ENCODE results near the gene WASF3. TPM values are rescaled to one million over a fixed set of nuclear protein-coding genes. Genes with fewer than 3 reads are reported as not detected.

WASF3 gene
- total RNA-seq, 1 experiment from 2014 or later, result 0.31 TPM

GRCh38 chr13:26680572-26680971 is 123.1 kb downstream of the WASF3 start:
- no peaks in the 10 kb centered on the region for H3K4me1 ChIP-seq (replicated peaks; ENCODE audit: insufficient read depth)
- H3K9me2 ChIP-seq (ENCODE audit: insufficient read depth), result no peaks in the 10 kb centered on the region
- BruUV-seq (replicated peaks), result no TSS peak
- H3K27ac ChIP-seq, result no peak overlapping the region
- intact Hi-C loops (cut with micrococcal nuclease; ENCODE audit: unreplicated experiment), result no loop called here
- no peaks in the 10 kb centered on the region for H3K27me3 ChIP-seq (ENCODE audit: insufficient read depth, low read depth)
- TF ChIP-seq EZH2 (IDR thresholded peaks at IDR 0.05; ENCODE audit: low read depth), result no peak
- no peak for TF ChIP-seq CTCF (conservative IDR thresholded peaks at IDR 0.05)
- H3K4me2 ChIP-seq, result no peak overlapping the region
- H4K20me1 ChIP-seq (ENCODE audit: insufficient read depth), result no peaks in the 10 kb centered on the region
- H2AFZ ChIP-seq, result no peak overlapping the region
- ChIA-PET CTCF (no interaction called here), POLR2A (ENCODE audit: unreplicated experiment) (no interaction called here)
- DNase-seq, result no peak
- H3F3A ChIP-seq (ENCODE audit: insufficient read depth, low read depth), result no peaks in the 10 kb centered on the region
- no peak overlapping the region for H3K4me3 ChIP-seq
- H3K36me3 ChIP-seq (ENCODE audit: low read depth), result no peaks in the 10 kb centered on the region
- no peaks in the 10 kb centered on the region for H3K79me2 ChIP-seq (ENCODE audit: low read depth)
- no peaks in the 10 kb centered on the region for H3K9me3 ChIP-seq (ENCODE audit: insufficient read depth, low read depth)

- Histone ChIP-seq H3K4me2 (no peak overlapping the region), H3K9me2 (ENCODE audit: insufficient read depth) (no peaks in the 10 kb centered on the region), H4K20me1 (ENCODE audit: insufficient read depth) (no peaks in the 10 kb centered on the region), H3K9me3 (ENCODE audit: insufficient read depth, low read depth) (no peaks in the 10 kb centered on the region), H3F3A (ENCODE audit: insufficient read depth, low read depth) (no peaks in the 10 kb centered on the region), H3K36me3 (ENCODE audit: low read depth) (no peaks in the 10 kb centered on the region), H3K27me3 (ENCODE audit: insufficient read depth, low read depth) (no peaks in the 10 kb centered on the region), H2AFZ (no peak overlapping the region), H3K27ac (no peak overlapping the region), H3K4me3 (no peak overlapping the region), H3K79me2 (ENCODE audit: low read depth) (no peaks in the 10 kb centered on the region), H3K4me1 (replicated peaks; ENCODE audit: insufficient read depth) (no peaks in the 10 kb centered on the region)
- no peak for DNase-seq
- ChIA-PET POLR2A (ENCODE audit: unreplicated experiment) (no interaction called here), CTCF (no interaction called here)
- TF ChIP-seq EZH2 (IDR thresholded peaks at IDR 0.05; ENCODE audit: low read depth) (no peak), CTCF (conservative IDR thresholded peaks at IDR 0.05) (no peak)
- no TSS peak for BruUV-seq (replicated peaks)
- intact Hi-C loops (cut with micrococcal nuclease; ENCODE audit: unreplicated experiment), result no loop called here
These were observed 123.6 kb downstream of the WASF3 start for GRCh38 chr13:26681036-26681435.

- BruUV-seq (replicated peaks), result no TSS peak
- intact Hi-C loops (cut with micrococcal nuclease; ENCODE audit: unreplicated experiment), result no loop called here
- no peaks in the 10 kb centered on the region for H3K36me3 ChIP-seq (ENCODE audit: low read depth)
- no peak overlapping the region for H3K4me3 ChIP-seq
- no peaks in the 10 kb centered on the region for H3K79me2 ChIP-seq (ENCODE audit: low read depth)
- H3K9me3 ChIP-seq (ENCODE audit: insufficient read depth, low read depth), result no peaks in the 10 kb centered on the region
- ChIA-PET CTCF (no interaction called here), POLR2A (ENCODE audit: unreplicated experiment) (no interaction called here)
- H4K20me1 ChIP-seq (ENCODE audit: insufficient read depth), result no peaks in the 10 kb centered on the region
- no peaks in the 10 kb centered on the region for H3K27me3 ChIP-seq (ENCODE audit: insufficient read depth, low read depth)
- no peak for DNase-seq
- H2AFZ ChIP-seq, result no peak overlapping the region
- H3K4me2 ChIP-seq, result no peak overlapping the region
- no peaks in the 10 kb centered on the region for H3K4me1 ChIP-seq (replicated peaks; ENCODE audit: insufficient read depth)
- no peaks in the 10 kb centered on the region for H3F3A ChIP-seq (ENCODE audit: insufficient read depth, low read depth)
- no peak overlapping the region for H3K27ac ChIP-seq
- TF ChIP-seq CTCF (conservative IDR thresholded peaks at IDR 0.05) (no peak), EZH2 (IDR thresholded peaks at IDR 0.05; ENCODE audit: low read depth) (no peak)
- no peaks in the 10 kb centered on the region for H3K9me2 ChIP-seq (ENCODE audit: insufficient read depth)
These were observed 125.1 kb downstream of the WASF3 start for GRCh38 chr13:26682606-26683005.
